Measurements from ENCODE around the gene RAB37. TPM values are rescaled to one million over a fixed set of nuclear protein-coding genes. Genes with fewer than 3 reads are reported as not detected.
A peak's percentile ranks its signal among the peaks of the same experiment; 100 is the strongest.

The RAB37 gene
- total RNA-seq, 1 donor from 2014 or later = 1.0 TPM

DNA sequence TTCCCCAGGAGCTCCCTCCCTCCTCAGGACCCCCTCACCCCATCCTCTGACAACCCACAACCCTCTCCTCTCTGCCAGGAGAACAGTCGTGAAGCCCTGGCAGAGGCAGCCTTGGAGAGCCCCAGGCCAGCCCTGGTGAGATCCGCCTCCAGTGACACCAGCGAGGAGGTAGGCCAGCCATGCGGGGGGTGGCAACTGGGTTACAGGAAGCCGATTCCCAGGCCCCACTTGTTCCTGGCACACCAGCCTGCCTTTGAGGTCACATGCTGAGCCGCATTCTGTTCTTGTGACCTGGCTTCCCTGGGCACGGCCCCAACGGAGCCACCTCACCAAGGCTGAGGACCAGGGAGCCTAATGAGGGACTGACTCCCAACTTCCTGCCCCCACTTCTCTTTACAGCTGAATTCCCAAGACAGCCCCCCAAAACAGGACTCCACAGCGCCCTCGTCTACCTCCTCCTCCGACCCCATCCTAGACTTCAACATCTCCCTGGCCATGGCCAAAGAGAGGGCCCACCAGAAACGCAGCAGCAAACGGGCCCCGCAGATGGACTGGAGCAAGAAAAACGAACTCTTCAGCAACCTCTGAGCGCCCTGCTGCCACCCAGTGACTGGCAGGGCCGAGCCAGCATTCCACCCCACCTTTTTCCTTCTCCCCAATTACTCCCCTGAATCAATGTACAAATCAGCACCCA, 31.2 kb downstream of the RAB37 start:
- H3K9ac ChIP-seq (ENCODE audit: low read depth in 1 of 3, low read length in 3 of 3) = peak overlapping the region in 1 of 3 donors; percentile 57
- peak overlapping the region; percentile 13 for H3K27ac ChIP-seq (ENCODE audit: low read depth, low read length)
- H3K36me3 ChIP-seq (ENCODE audit: control insufficient read depth in 3 of 3, insufficient read depth in 3 of 3, low read length in 3 of 3) = peaks cover 27 to 29% (median 27%) of the 10 kb centered on the region in 3 donors
- H3K27me3 ChIP-seq (ENCODE audit: control insufficient read depth in 3 of 3, insufficient read depth in 3 of 3, low read length in 3 of 3) = no peaks in the 10 kb centered on the region
- H3K4me3 ChIP-seq (ENCODE audit: low read length in 3 of 3) = no peak overlapping the region
- peaks cover 12 to 21% (median 18%) of the 10 kb centered on the region in 3 donors for H3K4me1 ChIP-seq (ENCODE audit: control insufficient read depth in 3 of 3, insufficient read depth in 3 of 3, low read length in 3 of 3)
- no peaks in the 10 kb centered on the region for H3K9me3 ChIP-seq (ENCODE audit: control insufficient read depth in 3 of 3, low read length in 3 of 3)

DNA sequence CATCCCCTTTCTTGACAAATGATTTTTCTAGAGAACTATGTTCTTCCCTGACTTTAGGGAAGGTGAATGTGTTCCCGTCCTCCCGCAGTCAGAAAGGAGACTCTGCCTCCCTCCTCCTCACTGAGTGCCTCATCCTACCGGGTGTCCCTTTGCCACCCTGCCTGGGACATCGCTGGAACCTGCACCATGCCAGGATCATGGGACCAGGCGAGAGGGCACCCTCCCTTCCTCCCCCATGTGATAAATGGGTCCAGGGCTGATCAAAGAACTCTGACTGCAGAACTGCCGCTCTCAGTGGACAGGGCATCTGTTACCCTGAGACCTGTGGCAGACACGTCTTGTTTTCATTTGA, 31.7 kb downstream of the RAB37 start:
- Histone ChIP-seq H3K9me3 (ENCODE audit: control insufficient read depth in 3 of 3, low read length in 3 of 3) (no peaks in the 10 kb centered on the region), H3K36me3 (ENCODE audit: control insufficient read depth in 3 of 3, insufficient read depth in 3 of 3, low read length in 3 of 3) (peaks cover 31 to 34% (median 32%) of the 10 kb centered on the region in 3 donors), H3K27me3 (ENCODE audit: control insufficient read depth in 3 of 3, insufficient read depth in 3 of 3, low read length in 3 of 3) (no peaks in the 10 kb centered on the region), H3K4me3 (ENCODE audit: low read length in 3 of 3) (no peak overlapping the region), H3K27ac (ENCODE audit: low read depth, low read length) (peak overlapping the region; percentile 13), H3K9ac (ENCODE audit: low read depth in 1 of 3, low read length in 3 of 3) (peak overlapping the region in 1 of 3 donors; percentile 57), H3K4me1 (ENCODE audit: control insufficient read depth in 3 of 3, insufficient read depth in 3 of 3, low read length in 3 of 3) (peaks cover 12 to 21% (median 18%) of the 10 kb centered on the region in 3 donors)

DNA sequence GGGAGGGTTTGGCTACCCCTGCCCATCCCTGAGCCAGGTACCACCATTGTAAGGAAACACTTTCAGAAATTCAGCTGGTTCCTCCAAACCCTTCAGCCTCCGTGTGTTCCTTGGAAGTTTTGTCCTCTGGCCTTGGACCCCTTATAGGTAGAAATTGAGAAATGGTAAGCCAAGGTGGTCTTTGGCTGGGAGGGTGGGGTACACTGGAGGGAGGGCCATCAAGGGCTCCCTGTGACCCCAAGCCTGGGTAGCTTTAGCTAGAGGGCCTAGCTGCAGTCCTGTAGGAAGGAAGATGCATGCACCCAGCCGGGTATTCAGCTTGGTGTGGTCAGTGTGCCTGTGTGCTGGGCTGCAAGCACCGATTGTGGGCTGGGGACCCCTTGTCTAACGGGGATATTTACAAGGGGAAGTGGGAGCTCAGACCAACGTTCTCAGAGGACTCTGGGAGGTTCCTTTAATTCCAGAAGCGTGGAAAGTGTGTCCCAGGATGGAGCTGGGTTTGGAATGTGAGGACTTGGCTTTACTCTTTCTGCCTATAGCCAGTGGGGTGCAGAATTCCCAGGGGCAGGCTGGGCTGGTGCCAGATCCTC, 32.3 kb downstream of the RAB37 start:
- Histone ChIP-seq H3K9me3 (ENCODE audit: control insufficient read depth in 3 of 3, low read length in 3 of 3) (no peaks in the 10 kb centered on the region), H3K36me3 (ENCODE audit: control insufficient read depth in 3 of 3, insufficient read depth in 3 of 3, low read length in 3 of 3) (peaks cover 31 to 36% (median 35%) of the 10 kb centered on the region in 3 donors), H3K4me3 (ENCODE audit: low read length in 3 of 3) (no peak overlapping the region), H3K4me1 (ENCODE audit: control insufficient read depth in 3 of 3, insufficient read depth in 3 of 3, low read length in 3 of 3) (peaks cover 12 to 23% (median 21%) of the 10 kb centered on the region in 3 donors), H3K27ac (ENCODE audit: low read depth, low read length) (no peak overlapping the region), H3K27me3 (ENCODE audit: control insufficient read depth in 3 of 3, insufficient read depth in 3 of 3, low read length in 3 of 3) (no peaks in the 10 kb centered on the region), H3K9ac (ENCODE audit: low read depth in 1 of 3, low read length in 3 of 3) (peak overlapping the region in 1 of 3 donors; percentile 8)

- peaks cover 12 to 23% (median 21%) of the 10 kb centered on the region in 3 donors for H3K4me1 ChIP-seq (ENCODE audit: control insufficient read depth in 3 of 3, insufficient read depth in 3 of 3, low read length in 3 of 3)
- H3K4me3 ChIP-seq (ENCODE audit: low read length in 3 of 3) = no peak overlapping the region
- peaks cover 31 to 36% (median 35%) of the 10 kb centered on the region in 3 donors for H3K36me3 ChIP-seq (ENCODE audit: control insufficient read depth in 3 of 3, insufficient read depth in 3 of 3, low read length in 3 of 3)
- H3K9ac ChIP-seq (ENCODE audit: low read depth in 1 of 3, low read length in 3 of 3) = peak overlapping the region in 1 of 3 donors; percentile 25
- no peaks in the 10 kb centered on the region for H3K9me3 ChIP-seq (ENCODE audit: control insufficient read depth in 3 of 3, low read length in 3 of 3)
- H3K27me3 ChIP-seq (ENCODE audit: control insufficient read depth in 3 of 3, insufficient read depth in 3 of 3, low read length in 3 of 3) = no peaks in the 10 kb centered on the region
- H3K27ac ChIP-seq (ENCODE audit: low read depth, low read length) = no peak overlapping the region
Observed at GRCh38 chr17:74769856-74770497, 32.9 kb downstream of the RAB37 start.

DNA sequence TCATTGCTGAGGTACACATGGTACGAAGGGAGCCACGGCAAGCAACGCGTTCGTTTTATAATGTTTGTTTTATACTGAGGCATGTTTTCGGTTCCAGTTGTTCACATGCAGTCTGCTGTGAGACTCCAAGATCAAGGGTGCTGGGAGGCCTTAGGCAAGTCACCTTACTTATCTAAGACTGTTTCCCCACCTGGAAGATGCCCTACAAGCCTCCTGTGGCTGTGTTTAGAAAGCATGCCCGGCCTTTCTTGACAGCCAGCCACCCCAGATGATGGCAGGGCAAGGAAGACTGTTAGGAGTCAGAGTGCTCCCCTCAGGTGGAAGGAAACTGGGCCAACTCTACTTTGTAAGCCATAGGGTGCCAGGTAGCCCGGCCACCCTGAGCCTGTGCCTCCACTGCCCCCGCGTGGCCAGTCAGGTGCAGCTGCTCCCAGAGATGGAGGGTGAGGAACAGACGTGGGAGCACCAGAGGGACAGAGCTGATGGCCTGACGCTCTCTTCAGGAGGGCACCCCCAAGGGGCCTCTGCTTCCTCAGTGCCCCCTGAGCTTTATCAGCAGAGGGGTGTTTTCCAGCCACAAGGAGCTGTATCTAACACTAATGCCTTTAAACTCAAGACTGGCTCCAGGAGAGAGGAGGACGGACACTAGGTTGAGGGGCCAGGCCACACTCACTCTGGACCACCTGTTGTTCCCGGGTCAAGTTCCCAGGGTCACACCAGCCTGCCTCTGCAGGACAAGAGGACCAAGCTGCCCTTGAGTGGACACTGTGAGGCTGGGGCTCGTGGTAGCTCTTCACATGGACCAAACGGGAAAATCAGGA, 33.7 kb downstream of the RAB37 start:
- Histone ChIP-seq H3K36me3 (ENCODE audit: control insufficient read depth in 3 of 3, insufficient read depth in 3 of 3, low read length in 3 of 3) (peaks cover 31 to 36% (median 35%) of the 10 kb centered on the region in 3 donors), H3K27me3 (ENCODE audit: control insufficient read depth in 3 of 3, insufficient read depth in 3 of 3, low read length in 3 of 3) (no peaks in the 10 kb centered on the region), H3K27ac (ENCODE audit: low read depth, low read length) (no peak overlapping the region), H3K9me3 (ENCODE audit: control insufficient read depth in 3 of 3, low read length in 3 of 3) (no peaks in the 10 kb centered on the region), H3K9ac (ENCODE audit: low read depth in 1 of 3, low read length in 3 of 3) (peak overlapping the region in 1 of 3 donors; percentile 25), H3K4me3 (ENCODE audit: low read length in 3 of 3) (no peak overlapping the region), H3K4me1 (ENCODE audit: control insufficient read depth in 3 of 3, insufficient read depth in 3 of 3, low read length in 3 of 3) (peaks cover 17 to 29% (median 26%) of the 10 kb centered on the region in 3 donors)

- Histone ChIP-seq H3K4me1 (ENCODE audit: control insufficient read depth in 3 of 3, insufficient read depth in 3 of 3, low read length in 3 of 3) (peaks cover 19 to 33% (median 26%) of the 10 kb centered on the region in 3 donors), H3K4me3 (ENCODE audit: low read length in 3 of 3) (no peak overlapping the region), H3K9me3 (ENCODE audit: control insufficient read depth in 3 of 3, low read length in 3 of 3) (no peaks in the 10 kb centered on the region), H3K27me3 (ENCODE audit: control insufficient read depth in 3 of 3, insufficient read depth in 3 of 3, low read length in 3 of 3) (no peaks in the 10 kb centered on the region), H3K27ac (ENCODE audit: low read depth, low read length) (no peak overlapping the region), H3K9ac (ENCODE audit: low read depth in 1 of 3, low read length in 3 of 3) (no peak overlapping the region), H3K36me3 (ENCODE audit: control insufficient read depth in 3 of 3, insufficient read depth in 3 of 3, low read length in 3 of 3) (peaks cover 33 to 36% (median 35%) of the 10 kb centered on the region in 3 donors)
Observed at GRCh38 chr17:74771319-74771914, 34.4 kb downstream of the RAB37 start.

- no peaks in the 10 kb centered on the region for H3K9me3 ChIP-seq (ENCODE audit: control insufficient read depth in 3 of 3, low read length in 3 of 3)
- no peak overlapping the region for H3K4me3 ChIP-seq (ENCODE audit: low read length in 3 of 3)
- no peak overlapping the region for H3K27ac ChIP-seq (ENCODE audit: low read depth, low read length)
- H3K4me1 ChIP-seq (ENCODE audit: control insufficient read depth in 3 of 3, insufficient read depth in 3 of 3, low read length in 3 of 3) = peaks cover 24 to 38% (median 31%) of the 10 kb centered on the region in 3 donors
- peaks cover 33 to 36% (median 35%) of the 10 kb centered on the region in 3 donors for H3K36me3 ChIP-seq (ENCODE audit: control insufficient read depth in 3 of 3, insufficient read depth in 3 of 3, low read length in 3 of 3)
- H3K9ac ChIP-seq (ENCODE audit: low read depth in 1 of 3, low read length in 3 of 3) = no peak overlapping the region
- no peaks in the 10 kb centered on the region for H3K27me3 ChIP-seq (ENCODE audit: control insufficient read depth in 3 of 3, insufficient read depth in 3 of 3, low read length in 3 of 3)
Observed at GRCh38 chr17:74772053-74772452, 35.0 kb downstream of the RAB37 start.

DNA sequence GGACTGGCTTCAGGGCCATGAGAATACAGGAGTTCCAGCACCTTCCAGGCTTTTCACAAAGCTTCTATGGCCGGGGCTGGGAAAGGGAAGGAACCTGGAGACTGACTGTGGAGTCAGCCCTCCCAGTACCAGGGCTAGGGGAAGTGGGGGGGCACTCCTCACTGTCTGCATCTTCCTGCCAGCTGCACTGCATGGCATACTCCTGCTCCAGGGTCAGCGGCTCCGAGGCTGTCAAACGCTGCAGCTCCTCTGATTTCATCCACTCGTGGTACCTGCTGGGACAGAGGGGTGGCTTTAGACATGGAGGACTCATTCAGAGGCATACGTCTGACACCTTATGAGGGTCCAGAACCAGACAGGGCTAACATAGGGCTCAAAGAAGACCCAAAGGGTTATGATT, 36.4 kb downstream of the RAB37 start:
- Histone ChIP-seq H3K4me1 (ENCODE audit: control insufficient read depth in 3 of 3, insufficient read depth in 3 of 3, low read length in 3 of 3) (peaks cover 16 to 36% (median 24%) of the 10 kb centered on the region in 3 donors), H3K36me3 (ENCODE audit: control insufficient read depth in 3 of 3, insufficient read depth in 3 of 3, low read length in 3 of 3) (peaks cover 35 to 36% (median 35%) of the 10 kb centered on the region in 3 donors)

DNA sequence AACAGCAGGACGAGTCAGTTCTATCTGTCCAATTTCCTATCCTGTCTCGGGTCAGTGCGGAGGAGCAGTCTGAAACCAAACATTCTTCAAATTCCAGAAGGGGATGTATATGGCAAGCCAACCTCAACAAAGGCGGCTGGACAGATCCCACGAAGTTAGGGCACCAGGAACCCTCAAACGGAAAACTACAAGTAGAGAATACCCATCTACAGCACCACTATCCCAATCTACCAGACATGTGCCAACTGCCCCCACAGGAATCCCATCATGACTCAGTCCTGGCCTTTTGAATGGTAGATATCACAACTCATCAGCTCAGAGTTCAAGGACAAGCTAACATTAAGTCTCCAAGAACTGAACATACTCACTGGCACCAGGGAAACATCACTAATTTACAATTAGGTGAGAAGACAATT, 36.8 kb downstream of the RAB37 start:
- Histone ChIP-seq H3K9me3 (ENCODE audit: control insufficient read depth in 3 of 3, low read length in 3 of 3) (no peaks in the 10 kb centered on the region), H3K27ac (ENCODE audit: low read depth, low read length) (no peak overlapping the region), H3K4me1 (ENCODE audit: control insufficient read depth in 3 of 3, insufficient read depth in 3 of 3, low read length in 3 of 3) (peaks cover 15 to 31% (median 19%) of the 10 kb centered on the region in 3 donors), H3K4me3 (ENCODE audit: low read length in 3 of 3) (no peak overlapping the region), H3K36me3 (ENCODE audit: control insufficient read depth in 3 of 3, insufficient read depth in 3 of 3, low read length in 3 of 3) (peaks cover 33 to 35% (median 35%) of the 10 kb centered on the region in 3 donors), H3K9ac (ENCODE audit: low read depth in 1 of 3, low read length in 3 of 3) (no peak overlapping the region), H3K27me3 (ENCODE audit: control insufficient read depth in 3 of 3, insufficient read depth in 3 of 3, low read length in 3 of 3) (no peaks in the 10 kb centered on the region)

More for the DNA sequence above, 36.4 kb downstream of the RAB37 start:
- Histone ChIP-seq H3K9me3 (ENCODE audit: control insufficient read depth in 3 of 3, low read length in 3 of 3) (no peaks in the 10 kb centered on the region), H3K4me3 (ENCODE audit: low read length in 3 of 3) (no peak overlapping the region), H3K27me3 (ENCODE audit: control insufficient read depth in 3 of 3, insufficient read depth in 3 of 3, low read length in 3 of 3) (no peaks in the 10 kb centered on the region), H3K9ac (ENCODE audit: low read depth in 1 of 3, low read length in 3 of 3) (no peak overlapping the region), H3K27ac (ENCODE audit: low read depth, low read length) (no peak overlapping the region)
